ENCODE data around the gene GASK1A.

The GASK1A gene

GRCh38 chr3:43014241-43014640, 35.1 kb downstream of the GASK1A start:
- Histone ChIP-seq H2AFZ (ENCODE audit: low read depth, low read length, severe bottlenecking) (no peak overlapping the region), H3K27me3 (ENCODE audit: low read length) (no peaks in the 10 kb centered on the region), H3K79me2 (ENCODE audit: insufficient read depth, low read length) (no peaks in the 10 kb centered on the region), H3K27ac (ENCODE audit: low read depth, low read length) (no peak overlapping the region), H3F3A (ENCODE audit: insufficient read depth) (no peaks in the 10 kb centered on the region), H3K9ac (ENCODE audit: low read length) (no peak overlapping the region), H4K20me1 (ENCODE audit: low read depth, low read length) (no peaks in the 10 kb centered on the region), H3K4me2 (ENCODE audit: low read depth, low read length, poor library complexity, severe bottlenecking) (no peak overlapping the region), H3K36me3 (ENCODE audit: low read length) (no peaks in the 10 kb centered on the region), H3K9me3 (ENCODE audit: insufficient read depth, low read length) (peaks cover 38% of the 10 kb centered on the region; the same call in 1 of the 2 replicates), H3K9me2 (replicated peaks; ENCODE audit: insufficient read depth, low read length) (no peaks in the 10 kb centered on the region), H3K4me3 (ENCODE audit: insufficient read depth, low read length, poor library complexity, severe bottlenecking) (no peak overlapping the region)
- no peak for TF ChIP-seq CTCF (IDR thresholded peaks at IDR 0.05; ENCODE audit: insufficient read depth, low read length, poor library complexity, severe bottlenecking)
- no peak for TF ChIP-seq EZH2phosphoT487 (conservative IDR thresholded peaks at IDR 0.05; ENCODE audit: low read length)

GRCh38 chr3:43014956-43015355, 35.8 kb downstream of the GASK1A start:
- Histone ChIP-seq H3K9me3 (ENCODE audit: insufficient read depth, low read length) (peaks cover 38% of the 10 kb centered on the region; the same call in 1 of the 2 replicates), H3K27ac (ENCODE audit: low read depth, low read length) (no peak overlapping the region), H3K36me3 (ENCODE audit: low read length) (no peaks in the 10 kb centered on the region), H3K4me3 (ENCODE audit: insufficient read depth, low read length, poor library complexity, severe bottlenecking) (no peak overlapping the region), H4K20me1 (ENCODE audit: low read depth, low read length) (no peaks in the 10 kb centered on the region), H3K9ac (ENCODE audit: low read length) (no peak overlapping the region), H3K79me2 (ENCODE audit: insufficient read depth, low read length) (no peaks in the 10 kb centered on the region), H2AFZ (ENCODE audit: low read depth, low read length, severe bottlenecking) (no peak overlapping the region), H3K27me3 (ENCODE audit: low read length) (no peaks in the 10 kb centered on the region), H3K9me2 (replicated peaks; ENCODE audit: insufficient read depth, low read length) (no peaks in the 10 kb centered on the region), H3K4me2 (ENCODE audit: low read depth, low read length, poor library complexity, severe bottlenecking) (no peak overlapping the region), H3F3A (ENCODE audit: insufficient read depth) (no peaks in the 10 kb centered on the region)
- TF ChIP-seq EZH2phosphoT487 (conservative IDR thresholded peaks at IDR 0.05; ENCODE audit: low read length) (no peak), CTCF (IDR thresholded peaks at IDR 0.05; ENCODE audit: insufficient read depth, low read length, poor library complexity, severe bottlenecking) (no peak)

GRCh38 chr3:43015572-43015971, 36.5 kb downstream of the GASK1A start:
- H3K4me2 ChIP-seq (ENCODE audit: low read depth, low read length, poor library complexity, severe bottlenecking), result no peak overlapping the region
- H3K79me2 ChIP-seq (ENCODE audit: insufficient read depth, low read length), result no peaks in the 10 kb centered on the region
- H4K20me1 ChIP-seq (ENCODE audit: low read depth, low read length), result no peaks in the 10 kb centered on the region
- no peaks in the 10 kb centered on the region for H3K9me2 ChIP-seq (replicated peaks; ENCODE audit: insufficient read depth, low read length)
- H3F3A ChIP-seq (ENCODE audit: insufficient read depth), result no peaks in the 10 kb centered on the region
- TF ChIP-seq CTCF (IDR thresholded peaks at IDR 0.05; ENCODE audit: insufficient read depth, low read length, poor library complexity, severe bottlenecking) (no peak), EZH2phosphoT487 (conservative IDR thresholded peaks at IDR 0.05; ENCODE audit: low read length) (no peak)
- H3K9ac ChIP-seq (ENCODE audit: low read length), result no peak overlapping the region
- H3K9me3 ChIP-seq (ENCODE audit: insufficient read depth, low read length), result peaks cover 38% of the 10 kb centered on the region; the same call in 1 of the 2 replicates
- no peaks in the 10 kb centered on the region for H3K27me3 ChIP-seq (ENCODE audit: low read length)
- no peaks in the 10 kb centered on the region for H3K36me3 ChIP-seq (ENCODE audit: low read length)
- H2AFZ ChIP-seq (ENCODE audit: low read depth, low read length, severe bottlenecking), result no peak overlapping the region
- no peak overlapping the region for H3K4me3 ChIP-seq (ENCODE audit: insufficient read depth, low read length, poor library complexity, severe bottlenecking)
- H3K27ac ChIP-seq (ENCODE audit: low read depth, low read length), result no peak overlapping the region

All from SU-DHL-6 (cell line).